Activated naive CD8-positive, alpha-beta T cell treated with anti-CD3 and anti-CD28 coated beads, Interleukin-2, amount 10 ng/mL, durations not matched to agents 7 days and 5 days (primary cell): Measurements from ENCODE around the gene VWA3B. TPM values are rescaled to one million over a fixed set of nuclear protein-coding genes. Genes with fewer than 3 reads are reported as not detected.
"Not testable (repeated sequence)": the region's sequence is repeated elsewhere in the genome, so short reads cannot be mapped to it uniquely, and the experiment has no call there.

Experiments used
- ATAC-seq: fragments of 150-1000 bp; cut with Tn5 transposase; one replicate; pipeline ENCODE4 v1.10.0; 2021; ENCODE audit warnings: low read depth, moderate library complexity
- POLR2A ChIA-PET: fragments of 350-600 bp; sonication (Branson Sonifier 250); formaldehyde crosslinking; loops from one replicate; lab custom pipeline; 2021; ENCODE audit warnings: antibody characterized with exemption; lab: Charles Lee
- DNase-seq: peaks from one replicate; pipeline ENCODE4 v3.0.0; 2021
- H3K27ac Mint-ChIP-seq: one replicate; pipeline ENCODE4 v1.8.0; 2022; ENCODE audit warnings: mild to moderate bottlenecking, mixed read lengths
- H3K27me3 Mint-ChIP-seq: one replicate; pipeline ENCODE4 v1.8.0; 2022; ENCODE audit warnings: mild to moderate bottlenecking, moderate library complexity, mixed read lengths
- H3K36me3 Mint-ChIP-seq: one replicate; pipeline ENCODE4 v1.8.0; 2021; ENCODE audit warnings: mild to moderate bottlenecking, mixed read lengths
- H3K4me1 Mint-ChIP-seq: one replicate; pipeline ENCODE4 v1.8.0; 2021; ENCODE audit warnings: mixed read lengths
- H3K4me3 Mint-ChIP-seq: one replicate; pipeline ENCODE4 v1.8.0; 2022; ENCODE audit warnings: mild to moderate bottlenecking, moderate library complexity, mixed read lengths
- H3K9me3 Mint-ChIP-seq: one replicate; pipeline ENCODE4 v1.8.0; 2021; ENCODE audit warnings: mixed read lengths
- total RNA-seq, 2 experiments: library from RNA; stranded (reverse); gene quantifications; one replicate each; pipeline ENCODE4 v1.2.3, GENCODE V29; 2021

VWA3B gene
- total RNA-seq, 2 experiments from 2014 or later, result not detected

DNA sequence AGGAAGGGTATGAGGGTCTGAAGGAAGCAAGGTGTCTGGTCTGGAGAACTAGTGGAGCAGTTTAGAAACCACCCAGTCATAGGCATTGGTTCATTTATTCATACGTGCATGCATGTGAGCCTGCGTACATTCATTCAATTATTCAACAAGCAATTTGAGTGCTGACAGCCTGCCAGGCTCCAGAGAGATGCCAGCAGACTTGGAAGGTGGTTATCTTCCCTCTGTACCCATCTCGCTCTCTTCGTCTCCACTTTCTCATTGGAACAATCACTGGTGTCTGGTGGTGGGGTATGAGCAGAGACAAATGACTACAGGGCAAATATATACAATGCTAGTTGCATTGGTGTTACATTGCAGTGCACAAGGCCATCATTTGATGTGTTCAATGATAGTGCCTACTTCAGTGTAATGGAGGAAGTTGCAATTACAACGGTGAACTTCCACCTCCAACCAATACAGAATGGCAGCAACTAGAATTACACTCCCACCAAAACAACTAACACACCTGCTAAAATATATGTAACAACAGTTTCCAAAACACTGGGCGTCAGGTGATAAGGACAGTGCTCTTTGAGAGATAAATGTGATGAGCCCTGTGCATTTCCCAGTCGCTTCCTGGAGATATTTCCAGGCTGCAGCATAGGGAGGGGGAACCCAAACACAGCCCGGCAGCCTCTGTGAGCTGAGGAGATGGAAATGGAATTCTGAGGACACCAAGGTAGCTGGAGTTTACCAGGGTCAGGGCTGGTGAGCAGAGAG is 226.7 kb downstream of the VWA3B start:
- Mint-ChIP-seq H3K27ac (no peak overlapping the region), H3K4me3 (no peak overlapping the region), H3K27me3 (peaks cover 31% of the 10 kb centered on the region), H3K4me1 (no peaks in the 10 kb centered on the region), H3K36me3 (no peaks in the 10 kb centered on the region), H3K9me3 (peaks cover 5% of the 10 kb centered on the region)
- DNase-seq, result no peak
- POLR2A ChIA-PET, result no interaction called here
- no peak for ATAC-seq

DNA sequence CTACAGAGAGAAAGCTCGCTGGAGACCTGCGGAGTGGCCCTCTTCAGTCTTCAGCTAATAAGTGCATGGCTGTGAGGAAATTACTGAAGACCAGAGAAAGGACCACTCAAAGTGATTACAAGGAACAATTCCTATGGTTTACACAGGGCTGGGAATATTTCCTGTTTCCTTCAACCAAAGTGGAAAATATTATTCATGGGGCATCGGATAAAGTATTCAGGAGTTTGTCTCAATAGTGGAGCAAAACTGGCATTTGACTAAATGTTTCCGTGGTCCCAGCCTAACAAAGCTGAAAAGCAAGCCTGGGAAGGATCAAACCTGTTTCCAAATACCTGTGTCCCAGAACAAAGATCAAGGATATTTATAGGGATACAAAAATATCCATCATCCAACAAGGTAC is 227.3 kb downstream of the VWA3B start:
- Mint-ChIP-seq H3K36me3 (no peaks in the 10 kb centered on the region), H3K4me3 (no peak overlapping the region), H3K27me3 (peaks cover 31% of the 10 kb centered on the region), H3K27ac (no peak overlapping the region), H3K4me1 (no peaks in the 10 kb centered on the region), H3K9me3 (peaks cover 5% of the 10 kb centered on the region)
- ATAC-seq (no peak), DNase-seq (no peak)
- POLR2A ChIA-PET, result no interaction called here

DNA sequence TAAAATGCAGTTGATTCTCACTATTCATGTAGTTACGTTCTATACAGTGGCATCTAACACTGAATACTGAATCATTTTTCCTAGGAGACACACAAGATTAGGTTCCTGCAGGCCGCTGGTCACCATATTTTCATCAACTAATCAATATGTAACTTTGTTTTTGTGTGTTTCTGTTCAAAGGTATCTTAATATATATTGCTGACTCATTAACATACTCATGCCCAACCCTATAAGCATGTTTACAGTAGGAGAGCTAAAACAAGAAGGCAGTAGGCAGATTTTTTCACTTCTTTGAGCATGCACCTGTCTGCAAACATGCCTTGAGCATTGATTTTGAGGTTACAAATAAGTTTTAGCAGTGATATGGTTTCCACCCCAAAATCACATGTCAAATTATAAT is 229.0 kb downstream of the VWA3B start:
- no peak overlapping the region for H3K4me3 Mint-ChIP-seq
- POLR2A ChIA-PET, result no interaction called here
- no peak for ATAC-seq
- peaks cover 5% of the 10 kb centered on the region for H3K36me3 Mint-ChIP-seq
- no peaks in the 10 kb centered on the region for H3K4me1 Mint-ChIP-seq
- H3K27ac Mint-ChIP-seq, result no peak overlapping the region
- H3K27me3 Mint-ChIP-seq, result peaks cover 25% of the 10 kb centered on the region
- no peak for DNase-seq
- peaks cover 11% of the 10 kb centered on the region for H3K9me3 Mint-ChIP-seq

DNA sequence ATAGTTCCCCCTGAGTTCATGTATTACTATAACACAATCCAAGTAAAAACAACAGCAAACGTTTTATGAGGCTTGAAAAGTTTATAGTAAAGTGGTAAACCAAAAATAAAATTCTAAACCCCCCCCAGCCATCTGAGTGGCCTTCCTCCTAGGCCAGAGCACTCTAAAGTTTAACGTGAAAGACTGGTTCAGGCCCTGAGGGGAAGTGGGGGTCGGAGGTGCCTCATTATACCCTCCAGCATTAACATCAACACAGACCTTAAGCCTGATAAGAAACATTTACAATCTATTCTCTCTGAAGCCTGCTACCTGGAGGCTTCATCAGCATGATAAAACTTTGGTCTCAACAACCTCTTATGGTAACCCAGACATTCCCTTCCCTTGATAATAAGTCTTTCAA is 230.2 kb downstream of the VWA3B start:
- Mint-ChIP-seq H3K9me3 (peaks cover 14% of the 10 kb centered on the region), H3K4me1 (no peaks in the 10 kb centered on the region), H3K36me3 (peaks cover 5% of the 10 kb centered on the region), H3K4me3 (no peak overlapping the region), H3K27me3 (peaks cover 25% of the 10 kb centered on the region), H3K27ac (no peak overlapping the region)
- no peak for DNase-seq
- POLR2A ChIA-PET, result no interaction called here
- no peak for ATAC-seq

DNA sequence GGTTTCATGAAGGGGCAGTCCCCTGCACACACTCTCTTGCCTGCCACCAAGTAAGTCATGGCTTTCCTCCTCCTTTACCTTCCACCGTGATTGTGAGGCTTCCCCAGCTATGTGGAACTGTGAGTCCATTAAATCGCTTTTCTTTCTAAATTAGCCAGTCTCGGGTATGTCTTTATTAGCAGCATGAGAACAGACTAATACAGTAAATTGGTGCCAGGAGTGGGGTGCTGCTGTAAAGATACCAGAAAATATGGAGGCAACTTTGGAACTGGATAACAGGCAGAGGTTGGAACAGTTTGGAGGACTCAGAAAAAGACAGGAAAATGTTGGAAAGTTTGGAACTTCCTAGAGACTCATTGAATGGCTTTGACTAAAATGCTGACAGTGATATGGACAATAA is 233.2 kb downstream of the VWA3B start:
- POLR2A ChIA-PET, H3K27ac Mint-ChIP-seq, H3K4me3 Mint-ChIP-seq, ATAC-seq, H3K36me3 Mint-ChIP-seq, H3K4me1 Mint-ChIP-seq, DNase-seq: not testable (repeated sequence)
- Mint-ChIP-seq H3K9me3 (peaks cover 17% of the 10 kb centered on the region), H3K27me3 (peaks cover 25% of the 10 kb centered on the region)

DNA sequence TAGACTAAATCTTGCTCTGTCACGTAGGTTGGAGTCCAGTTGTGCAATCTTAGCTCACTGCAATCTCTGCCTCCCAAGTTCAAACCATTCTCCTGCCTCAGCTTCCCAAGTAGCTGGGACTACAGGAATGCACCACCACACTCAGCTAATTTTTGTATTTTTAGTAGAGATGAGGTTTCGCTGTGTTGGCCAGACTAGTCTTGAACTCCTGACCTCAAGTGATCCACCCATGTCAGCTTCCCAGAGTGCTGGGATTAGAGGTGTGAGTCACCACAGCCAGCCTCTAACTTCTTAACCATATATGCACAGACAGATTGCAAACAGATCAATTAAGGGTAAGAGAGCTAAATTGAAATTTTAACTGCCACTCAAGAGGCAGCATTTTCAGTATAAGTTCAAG is 237.2 kb downstream of the VWA3B start:
- ATAC-seq, result no peak
- no peak overlapping the region for H3K4me3 Mint-ChIP-seq
- H3K9me3 Mint-ChIP-seq, result peaks cover 12% of the 10 kb centered on the region

DNA sequence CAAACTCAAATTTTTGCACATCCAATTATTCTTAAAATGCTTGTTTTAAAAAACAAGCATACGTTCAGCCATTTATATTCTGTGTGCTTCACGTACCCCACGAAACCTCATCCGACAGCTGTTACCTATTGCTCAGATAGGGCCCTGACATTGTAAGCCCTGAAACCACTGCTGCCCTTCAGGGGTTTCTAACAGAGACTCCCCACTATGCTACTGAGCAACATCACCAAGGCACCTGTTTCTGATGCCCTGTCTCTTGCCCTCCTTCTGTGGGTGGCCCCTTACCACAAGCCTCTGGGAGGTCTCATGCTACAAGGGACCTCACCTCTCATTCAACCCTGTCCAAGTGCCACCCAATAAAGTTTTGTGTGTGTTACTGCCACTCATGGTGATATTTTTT is 240.8 kb downstream of the VWA3B start:
- DNase-seq (no peak), ATAC-seq (no peak)
- peaks cover 27% of the 10 kb centered on the region for H3K27me3 Mint-ChIP-seq
- no peak overlapping the region for H3K27ac Mint-ChIP-seq
- peaks cover 2% of the 10 kb centered on the region for H3K9me3 Mint-ChIP-seq
- no peaks in the 10 kb centered on the region for H3K36me3 Mint-ChIP-seq
- POLR2A ChIA-PET, result no interaction called here
- no peak overlapping the region for H3K4me3 Mint-ChIP-seq
- no peaks in the 10 kb centered on the region for H3K4me1 Mint-ChIP-seq

More for the DNA sequence above, 237.2 kb downstream of the VWA3B start:
- H3K27me3 Mint-ChIP-seq, result peaks cover 31% of the 10 kb centered on the region
- H3K4me1 Mint-ChIP-seq, result no peaks in the 10 kb centered on the region
- peaks cover 5% of the 10 kb centered on the region for H3K36me3 Mint-ChIP-seq
- no peak for DNase-seq
- POLR2A ChIA-PET, result no interaction called here
- no peak overlapping the region for H3K27ac Mint-ChIP-seq

DNA sequence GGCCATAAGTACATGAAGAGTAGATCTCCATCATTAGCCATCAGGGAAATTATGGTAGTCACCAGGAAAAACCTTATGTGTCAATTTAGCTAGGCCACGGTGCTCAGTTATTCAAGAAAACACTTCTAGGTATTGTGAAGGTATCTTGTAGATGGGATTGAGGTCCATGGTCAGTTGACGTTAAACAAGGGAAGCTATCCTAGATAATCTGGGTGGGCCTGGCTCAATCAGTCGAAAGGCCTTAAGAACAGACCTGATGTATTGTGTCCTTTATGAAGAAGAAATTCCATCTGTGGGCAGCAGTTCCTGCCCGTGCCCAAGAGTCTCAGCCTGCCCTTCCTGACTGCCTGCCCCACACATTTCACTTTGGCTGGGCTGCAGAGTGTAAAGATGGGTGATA is 242.6 kb downstream of the VWA3B start:
- Mint-ChIP-seq H3K9me3 (no peaks in the 10 kb centered on the region), H3K27ac (no peak overlapping the region), H3K4me3 (no peak overlapping the region), H3K36me3 (no peaks in the 10 kb centered on the region), H3K4me1 (no peaks in the 10 kb centered on the region), H3K27me3 (peaks cover 20% of the 10 kb centered on the region)
- POLR2A ChIA-PET, result no interaction called here
- DNase-seq, result no peak
- ATAC-seq, result no peak

DNA sequence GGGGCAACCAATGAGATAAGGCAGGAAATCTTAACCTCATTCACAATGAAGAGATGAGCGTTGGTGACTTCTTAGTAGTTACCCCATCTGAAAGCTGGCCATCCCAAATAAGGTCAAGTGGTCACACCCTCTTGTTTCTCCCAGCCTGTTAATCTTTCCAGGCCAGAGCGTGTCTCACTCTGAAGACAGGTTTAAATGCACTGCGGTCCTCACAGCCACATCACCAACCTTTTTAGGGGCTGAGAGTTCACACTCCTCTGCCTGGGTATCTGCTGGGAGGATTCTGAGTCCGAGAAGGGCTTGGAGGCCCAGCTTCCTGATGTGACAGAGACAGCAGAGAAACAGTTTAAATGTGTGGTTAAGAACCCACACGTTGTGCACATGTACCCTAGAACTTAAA is 246.0 kb downstream of the VWA3B start:
- Mint-ChIP-seq H3K4me3 (no peak overlapping the region), H3K4me1 (no peaks in the 10 kb centered on the region), H3K27me3 (peaks cover 13% of the 10 kb centered on the region), H3K27ac (no peak overlapping the region), H3K36me3 (no peaks in the 10 kb centered on the region), H3K9me3 (no peaks in the 10 kb centered on the region)
- POLR2A ChIA-PET, result no interaction called here
- DNase-seq (no peak), ATAC-seq (no peak)

DNA sequence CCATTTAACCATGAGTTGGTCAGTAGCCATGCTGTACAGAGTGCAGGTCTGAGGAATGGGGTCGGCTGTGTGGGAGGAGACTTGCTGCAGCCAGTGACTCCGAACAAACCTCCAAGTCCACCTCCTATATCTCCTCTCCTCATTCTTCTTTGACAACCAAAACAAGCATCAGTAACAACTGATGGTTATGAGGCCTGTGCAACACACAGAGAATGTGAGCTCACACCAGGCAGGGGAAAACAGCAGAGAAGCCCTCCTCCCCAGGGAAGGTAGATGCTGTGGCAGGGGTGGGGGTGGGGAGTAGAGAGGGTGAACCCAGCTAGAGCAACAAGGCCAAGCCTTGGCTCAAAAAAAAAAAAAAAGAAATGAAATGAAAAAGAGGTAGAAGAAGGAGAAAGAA is 247.0 kb downstream of the VWA3B start:
- Mint-ChIP-seq H3K9me3 (no peaks in the 10 kb centered on the region), H3K4me3 (no peak overlapping the region), H3K27me3 (peaks cover 16% of the 10 kb centered on the region), H3K4me1 (no peaks in the 10 kb centered on the region), H3K27ac (no peak overlapping the region), H3K36me3 (no peaks in the 10 kb centered on the region)
- no peak for DNase-seq
- POLR2A ChIA-PET, result interaction anchor here (0.6 kb wide), 1 partner anchor 83 kb away, joined by 3 read pairs; no protein-coding TSS in a partner anchor
- no peak for ATAC-seq

DNA sequence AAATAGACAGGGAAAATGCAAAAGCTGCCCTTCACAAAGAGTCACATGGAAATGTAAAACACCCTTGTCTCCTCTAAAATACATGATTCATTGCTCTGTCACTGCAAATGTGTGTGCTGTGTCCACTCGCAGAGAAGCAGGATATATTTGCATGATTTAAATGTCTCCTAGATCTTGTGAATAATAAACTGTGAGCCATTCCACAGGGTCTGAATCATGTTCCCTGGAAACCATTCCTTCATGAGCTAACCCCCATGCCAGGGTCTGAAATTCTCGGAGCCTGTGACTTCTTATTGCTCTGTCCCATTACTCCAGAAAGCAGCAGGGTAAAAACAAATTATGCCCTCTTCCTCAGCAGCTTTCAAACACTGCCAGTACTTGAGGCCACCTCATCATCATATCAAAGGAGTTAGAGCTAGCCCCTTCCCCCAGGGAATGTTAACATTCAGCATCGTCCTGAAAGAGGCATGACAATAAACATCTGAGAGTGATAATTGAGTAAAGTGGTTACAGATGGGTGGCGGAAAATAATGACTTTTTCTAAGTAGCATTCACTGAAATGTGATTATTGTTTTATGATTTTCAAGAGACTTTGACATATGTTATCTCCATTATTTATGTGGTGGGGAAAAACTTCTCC is 247.6 kb downstream of the VWA3B start:
- H3K27me3 Mint-ChIP-seq, result peaks cover 21% of the 10 kb centered on the region
- no peaks in the 10 kb centered on the region for H3K9me3 Mint-ChIP-seq
- DNase-seq (no peak), ATAC-seq (no peak)
- POLR2A ChIA-PET, result interaction anchor here (0.6 kb wide), 1 partner anchor 84 kb away, joined by 3 read pairs; no protein-coding TSS in a partner anchor
- no peak overlapping the region for H3K4me3 Mint-ChIP-seq
- no peaks in the 10 kb centered on the region for H3K4me1 Mint-ChIP-seq
- H3K27ac Mint-ChIP-seq, result no peak overlapping the region
- H3K36me3 Mint-ChIP-seq, result no peaks in the 10 kb centered on the region

DNA sequence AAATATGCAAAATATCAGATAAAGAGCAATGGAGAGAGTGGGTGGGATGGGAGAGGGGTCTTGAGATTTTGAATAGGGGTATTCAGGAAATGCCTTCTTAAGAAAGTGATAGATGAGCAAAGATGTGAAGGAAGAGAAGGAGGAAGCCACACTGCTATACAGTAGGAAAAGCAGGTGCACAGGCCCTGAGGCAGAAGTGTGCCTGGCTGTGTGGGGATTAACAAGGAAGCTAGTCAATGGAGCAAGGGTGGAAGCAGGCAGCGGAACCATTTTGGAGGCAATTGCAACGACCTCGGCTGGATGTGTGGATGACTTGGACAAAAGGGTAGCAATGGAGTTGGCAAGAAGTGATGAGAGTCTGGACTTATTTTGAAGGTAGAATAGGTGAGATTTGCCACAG is 248.3 kb downstream of the VWA3B start:
- H3K27me3 Mint-ChIP-seq, result peaks cover 23% of the 10 kb centered on the region
- H3K9me3 Mint-ChIP-seq, result no peaks in the 10 kb centered on the region
- DNase-seq, result no peak
- POLR2A ChIA-PET, result no interaction called here
- no peaks in the 10 kb centered on the region for H3K4me1 Mint-ChIP-seq
- H3K27ac Mint-ChIP-seq, result no peak overlapping the region
- H3K4me3 Mint-ChIP-seq, result no peak overlapping the region
- H3K36me3 Mint-ChIP-seq, result no peaks in the 10 kb centered on the region
- ATAC-seq, result no peak

DNA sequence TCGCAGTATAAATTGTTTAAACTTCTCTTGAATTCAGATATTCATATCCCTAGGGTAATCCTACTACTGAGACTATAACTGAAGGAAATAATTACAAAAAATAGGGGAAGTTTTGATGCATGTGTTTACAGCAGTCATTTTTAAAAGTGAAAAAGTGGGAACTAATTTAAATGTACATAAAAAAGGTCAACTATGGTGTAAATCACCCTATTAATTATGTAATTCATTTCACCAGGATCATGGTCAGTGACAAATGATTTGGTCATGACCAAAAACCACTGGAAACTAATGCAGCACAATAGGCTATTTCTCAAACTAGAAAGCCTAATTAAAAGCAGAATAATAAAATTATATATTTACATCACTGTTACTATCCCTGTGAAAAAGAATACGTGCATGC is 254.3 kb downstream of the VWA3B start:
- H3K27me3 Mint-ChIP-seq, result peaks cover 38% of the 10 kb centered on the region
- POLR2A ChIA-PET, result no interaction called here
- no peak overlapping the region for H3K27ac Mint-ChIP-seq
- no peaks in the 10 kb centered on the region for H3K36me3 Mint-ChIP-seq
- no peaks in the 10 kb centered on the region for H3K9me3 Mint-ChIP-seq
- peaks cover 5% of the 10 kb centered on the region for H3K4me1 Mint-ChIP-seq
- no peak overlapping the region for H3K4me3 Mint-ChIP-seq
- ATAC-seq, result no peak
- DNase-seq, result no peak

DNA sequence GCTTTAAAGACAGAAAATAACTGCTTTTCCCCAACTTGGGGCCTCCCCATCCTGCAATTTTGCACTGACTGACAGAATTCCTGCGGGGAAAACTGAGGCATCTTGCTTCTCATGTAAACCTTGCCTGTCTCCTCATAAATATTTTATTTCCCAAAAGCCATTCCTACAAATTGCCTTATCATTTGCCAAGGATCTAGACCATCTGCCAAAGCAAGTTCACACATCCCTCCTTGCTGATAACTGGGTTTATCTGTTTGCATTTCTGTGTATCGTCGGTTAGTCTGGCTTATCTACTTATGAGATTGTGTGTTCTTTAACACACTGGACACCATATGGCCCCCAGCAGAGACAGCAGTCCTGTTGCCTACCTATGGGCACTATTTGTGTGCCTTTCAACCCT is 256.3 kb downstream of the VWA3B start:
- H3K27me3 Mint-ChIP-seq, result peaks cover 53% of the 10 kb centered on the region
- H3K4me3 Mint-ChIP-seq, result no peak overlapping the region
- peaks cover 12% of the 10 kb centered on the region for H3K4me1 Mint-ChIP-seq
- DNase-seq (no peak), ATAC-seq (no peak)
- H3K36me3 Mint-ChIP-seq, result no peaks in the 10 kb centered on the region
- H3K9me3 Mint-ChIP-seq, result no peaks in the 10 kb centered on the region
- no peak overlapping the region for H3K27ac Mint-ChIP-seq
- POLR2A ChIA-PET, result no interaction called here
